GM18907 (cell line): Measurements from ENCODE around the gene ZNF222.

Source experiments
- ATAC-seq: cut with Tn5 transposase; IDR thresholded peaks from one replicate; pipeline ENCODE4 v1.9.1; 2021; ENCODE audit warnings: mild to moderate bottlenecking, moderate library complexity; ENCODE audit not compliant: unreplicated experiment

Gene ZNF222

GRCh38 chr19:44025217-44025936 is at the start of gene ZNF222:
Gene ZNF222, plus strand, starts transcription at chr19:44025379. Its CDS starts 58 bp downstream, at chr19:44025437.
- ATAC-seq: peak; percentile 93

- no peak for ATAC-seq
These were observed 48.4 kb upstream of the ZNF222 start for GRCh38 chr19:43976732-43977131.

GRCh38 chr19:43983544-43983911 is 41.7 kb upstream of the ZNF222 start:
- ATAC-seq: peak; percentile 12

- ATAC-seq: peak; percentile 87
These were observed 41.1 kb upstream of the ZNF222 start, which contains the start of gene ZNF155 for GRCh38 chr19:43983912-43984686. Gene ZNF155, plus strand, starts transcription at chr19:43984188. Its CDS starts 4,356 bp downstream, at chr19:43988544.

GRCh38 chr19:43984687-43985000 is 40.5 kb upstream of the ZNF222 start:
- peak; percentile 17 for ATAC-seq

GRCh38 chr19:43997631-43998290 is 27.4 kb upstream of the ZNF222 start:
- no peak for ATAC-seq

GRCh38 chr19:44002212-44002565 is 23.0 kb upstream of the ZNF222 start:
- ATAC-seq: no peak

GRCh38 chr19:44002566-44003460 is 22.4 kb upstream of the ZNF222 start, which contains the start of gene ZNF230:
Gene ZNF230, plus strand, starts transcription at chr19:44002957. Its CDS starts 4,122 bp downstream, at chr19:44007079.
- ATAC-seq: peak; percentile 90

- ATAC-seq: no peak
These were observed 21.6 kb upstream of the ZNF222 start for GRCh38 chr19:44003461-44004009.

GRCh38 chr19:44005973-44006372 is 19.2 kb upstream of the ZNF222 start:
- ATAC-seq: no peak

GRCh38 chr19:44007473-44007872 is 17.7 kb upstream of the ZNF222 start:
- ATAC-seq: no peak

GRCh38 chr19:44010468-44010867 is 14.7 kb upstream of the ZNF222 start:
- no peak for ATAC-seq

- no peak for ATAC-seq
These were observed 5.7 kb upstream of the ZNF222 start for GRCh38 chr19:44019498-44019897.

- ATAC-seq: no peak
These were observed 4.0 kb upstream of the ZNF222 start for GRCh38 chr19:44021221-44021620.

- ATAC-seq: no peak
These were observed 321 bp upstream of the ZNF222 start for GRCh38 chr19:44024900-44025216.

GRCh38 chr19:44026622-44027021 is 1.4 kb downstream of the ZNF222 start:
- no peak for ATAC-seq

- ATAC-seq: no peak
These were observed 6.9 kb downstream of the ZNF222 start for GRCh38 chr19:44032001-44032610.

GRCh38 chr19:44042147-44042546 is 17.0 kb downstream of the ZNF222 start:
- no peak for ATAC-seq

GRCh38 chr19:44050740-44051649 is 25.8 kb downstream of the ZNF222 start:
- ATAC-seq: peak; percentile 24
